Gastrocnemius medialis (tissue), 4 donors: ENCODE measurements around the gene ZNF700.

Experiments used
- POLR2A ChIP-seq, 2 donors: fragments of 450-650 bp; IDR thresholded peaks; one replicate each; pipeline ENCODE4 v1.6.1; 2017; ENCODE audit warnings: antibody characterized with exemption in 2 of 2, mild to moderate bottlenecking in 2 of 2, moderate library complexity in 2 of 2
- TF ChIP-seq, protein P1 (sequence below), 5 experiments: fragments of 450-650 bp in 3 of 5; fragments of 200-600 bp in 2 of 5; sonication (generic) in 2 of 5; IDR thresholded peaks in 4 of 5; conservative IDR thresholded peaks in 1 of 5; 1 replicate in 4 of 5; 2 replicates in 1 of 5; pipeline ENCODE4 v1.5.1; 2016 to 2019; ENCODE audit warnings: antibody characterized with exemption in 5 of 5, mild to moderate bottlenecking in 3 of 5, moderate library complexity in 3 of 5

DNA sequence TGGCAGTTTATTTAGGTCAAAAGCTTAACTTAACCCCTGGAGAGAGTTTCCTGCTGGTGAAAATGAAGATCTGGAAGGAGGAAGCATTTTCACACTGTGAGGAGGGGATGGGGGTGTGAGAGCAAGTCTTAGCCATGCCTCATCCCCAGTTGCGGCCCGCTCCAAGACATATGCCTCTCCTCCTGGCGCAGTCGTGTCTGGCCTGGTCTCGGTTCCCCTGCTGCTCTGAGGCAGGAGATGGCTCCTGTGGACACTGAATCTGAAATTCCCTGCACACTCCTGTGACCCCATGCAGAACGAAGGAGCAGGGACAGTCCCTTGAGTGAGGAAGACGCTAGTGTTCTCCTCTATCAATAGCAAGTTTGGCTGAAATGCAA is 37.7 kb upstream of the ZNF700 start:
- TF ChIP-seq, protein P1, sequence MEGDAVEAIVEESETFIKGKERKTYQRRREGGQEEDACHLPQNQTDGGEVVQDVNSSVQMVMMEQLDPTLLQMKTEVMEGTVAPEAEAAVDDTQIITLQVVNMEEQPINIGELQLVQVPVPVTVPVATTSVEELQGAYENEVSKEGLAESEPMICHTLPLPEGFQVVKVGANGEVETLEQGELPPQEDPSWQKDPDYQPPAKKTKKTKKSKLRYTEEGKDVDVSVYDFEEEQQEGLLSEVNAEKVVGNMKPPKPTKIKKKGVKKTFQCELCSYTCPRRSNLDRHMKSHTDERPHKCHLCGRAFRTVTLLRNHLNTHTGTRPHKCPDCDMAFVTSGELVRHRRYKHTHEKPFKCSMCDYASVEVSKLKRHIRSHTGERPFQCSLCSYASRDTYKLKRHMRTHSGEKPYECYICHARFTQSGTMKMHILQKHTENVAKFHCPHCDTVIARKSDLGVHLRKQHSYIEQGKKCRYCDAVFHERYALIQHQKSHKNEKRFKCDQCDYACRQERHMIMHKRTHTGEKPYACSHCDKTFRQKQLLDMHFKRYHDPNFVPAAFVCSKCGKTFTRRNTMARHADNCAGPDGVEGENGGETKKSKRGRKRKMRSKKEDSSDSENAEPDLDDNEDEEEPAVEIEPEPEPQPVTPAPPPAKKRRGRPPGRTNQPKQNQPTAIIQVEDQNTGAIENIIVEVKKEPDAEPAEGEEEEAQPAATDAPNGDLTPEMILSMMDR (IDR thresholded peaks at IDR 0.05 in 4 of 5, conservative IDR thresholded peaks at IDR 0.05 in 1 of 5) = no peak
- TF ChIP-seq POLR2A (IDR thresholded peaks at IDR 0.05) = no peak
